Uterus (tissue), 4 donors: ENCODE data around the gene SPAG17. TPM values are rescaled to one million over a fixed set of nuclear protein-coding genes. Genes with fewer than 3 reads are reported as not detected.

Experiments
- DNase-seq, 2 donors: peaks; one replicate each; pipeline ENCODE4 v3.0.0-alpha.2; 2019 to 2020
- H3K27ac ChIP-seq, 2 donors: fragments of 200-600 bp; sonication (generic); 1 replicate in 1 of 2; 2 replicates in 1 of 2; pipeline ENCODE4 v1.5.1; 2016 to 2018
- H3K27me3 ChIP-seq, 2 donors: fragments of 200-600 bp; sonication (generic); one replicate each; pipeline ENCODE4 v1.5.1; 2018 to 2019; ENCODE audit warnings: control low read depth in 1 of 2
- H3K36me3 ChIP-seq, 2 donors: fragments of 200-600 bp; sonication (generic); one replicate each; pipeline ENCODE4 v1.5.1; 2019; ENCODE audit warnings: control low read depth in 1 of 2
- H3K4me1 ChIP-seq, 2 donors: fragments of 200-600 bp; sonication (generic); one replicate each; pipeline ENCODE4 v1.5.1; 2018 to 2019; ENCODE audit warnings: control low read depth in 1 of 2
- H3K4me3 ChIP-seq, 2 donors: fragments of 200-600 bp; sonication (generic); 1 replicate in 1 of 2; 2 replicates in 1 of 2; pipeline ENCODE4 v1.5.1; 2018 to 2019; ENCODE audit warnings: mild to moderate bottlenecking in 1 of 2
- H3K9me3 ChIP-seq, 2 donors: fragments of 200-600 bp; sonication (generic); one replicate each; pipeline ENCODE4 v1.5.1; 2019; ENCODE audit warnings: control low read depth in 1 of 2
- CTCF ChIP-seq, 4 experiments: fragments of 200-600 bp in 2 of 4; fragments of 450-650 bp in 2 of 4; sonication (generic) in 2 of 4; IDR thresholded peaks; one replicate each; pipeline ENCODE4 v1.5.1; 2016 to 2019; ENCODE audit warnings: antibody characterized with exemption in 4 of 4, mild to moderate bottlenecking in 2 of 4, moderate library complexity in 1 of 4
- POLR2A ChIP-seq, 2 donors: fragments of 450-650 bp; IDR thresholded peaks; one replicate each; pipeline ENCODE4 v1.6.1; 2016; ENCODE audit warnings: antibody characterized with exemption in 2 of 2, mild to moderate bottlenecking in 1 of 2, moderate library complexity in 1 of 2
- intact Hi-C: fragments of 100-400 bp; cut with DNase I; formaldehyde crosslinking; loops from one replicate; pipeline ENCODE4 v1.15.1; 2023; ENCODE audit warnings: low total_unique reads
- total RNA-seq, 4 donors: library from RNA; depleted of rRNA in 3 of 4; stranded (reverse); fragments of >200 nt in 3 of 4; gene quantifications; one replicate each; pipeline versions ENCODE4 v1.1.0 to v1.2.4, GENCODE V29; 2014 to 2023
- donor health status: DM: yes; HTN: yes; CAD: no.

SPAG17 gene
- total RNA-seq, 4 donors from 2014 or later, result 1.1 to 7.7 TPM; not detected in 2

GRCh38 chr1:117905019-117905418, 280.0 kb downstream of the SPAG17 start:
- H3K36me3 ChIP-seq, result no peaks in the 10 kb centered on the region
- no peaks in the 10 kb centered on the region for H3K9me3 ChIP-seq
- no peak overlapping the region for H3K4me3 ChIP-seq
- TF ChIP-seq POLR2A (IDR thresholded peaks at IDR 0.05), result no peak
- no peak for DNase-seq
- no peaks in the 10 kb centered on the region for H3K4me1 ChIP-seq
- intact Hi-C loops, result no loop called here
- H3K27me3 ChIP-seq, result no peaks in the 10 kb centered on the region
- H3K27ac ChIP-seq, result no peak overlapping the region

GRCh38 chr1:117904485-117904884, 280.5 kb downstream of the SPAG17 start:
- Histone ChIP-seq H3K27me3 (no peaks in the 10 kb centered on the region), H3K27ac (no peak overlapping the region), H3K9me3 (no peaks in the 10 kb centered on the region), H3K4me1 (no peaks in the 10 kb centered on the region), H3K4me3 (no peak overlapping the region), H3K36me3 (no peaks in the 10 kb centered on the region)
- TF ChIP-seq CTCF (IDR thresholded peaks at IDR 0.05) (no peak), POLR2A (IDR thresholded peaks at IDR 0.05) (no peak)
- intact Hi-C loops, result no loop called here
- no peak for DNase-seq
